ENCODE results near the gene SHLD2.

GRCh38 chr10:87060280-87060928 lies 34.6 kb upstream of the SHLD2 start:
- TF ChIP-seq CTCF (IDR thresholded peaks at IDR 0.05) (no peak), POLR2A (IDR thresholded peaks at IDR 0.05) (no peak)

Measured in heart left ventricle (tissue), 13 donors.